HUDEP-2 (cell line): ENCODE data around the gene STUB1.

Source experiments
- DNase-seq, 76 experiments: peaks; one replicate each; lab custom pipeline; 2025; ENCODE audit not compliant: unreplicated experiment in 76 of 76; lab: John Stamatoyannopoulos, UW

STUB1 gene

DNA sequence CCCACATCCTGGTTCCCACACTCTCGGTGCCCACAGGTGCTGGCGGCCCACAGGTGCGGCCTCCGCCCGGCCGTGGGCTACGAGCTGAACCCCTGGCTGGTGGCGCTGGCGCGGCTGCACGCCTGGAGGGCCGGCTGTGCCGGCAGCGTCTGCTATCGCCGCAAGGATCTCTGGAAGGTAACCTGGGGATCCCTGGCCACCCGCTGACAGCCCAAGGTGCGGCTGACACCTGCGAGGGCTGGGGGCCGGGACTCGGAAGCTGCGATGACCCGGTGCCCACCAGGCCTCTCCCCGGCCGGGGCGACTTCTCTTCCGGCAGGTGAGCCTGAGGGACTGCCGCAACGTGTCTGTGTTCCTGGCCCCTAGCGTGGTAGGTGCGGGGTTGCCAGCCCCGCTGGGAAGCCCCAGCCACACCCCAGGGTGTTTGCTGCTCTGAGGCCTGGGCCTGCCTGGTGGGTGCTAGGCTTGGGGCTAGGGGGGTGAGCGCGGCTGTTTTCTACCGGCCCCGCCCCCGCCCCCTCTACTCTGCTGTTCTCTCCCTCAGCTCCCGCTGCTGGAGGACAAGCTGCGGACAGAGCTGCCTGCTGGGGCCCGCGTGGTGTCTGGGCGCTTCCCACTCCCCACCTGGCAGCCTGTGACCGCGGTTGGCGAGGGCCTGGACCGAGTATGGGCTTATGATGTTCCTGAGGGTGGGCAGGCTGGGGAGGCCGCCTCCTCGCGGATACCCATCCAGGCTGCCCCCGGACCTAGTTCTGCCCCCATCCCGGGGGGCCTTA lies 41.7 kb downstream of the STUB1 start:
- DNase-seq: no peak

DNA sequence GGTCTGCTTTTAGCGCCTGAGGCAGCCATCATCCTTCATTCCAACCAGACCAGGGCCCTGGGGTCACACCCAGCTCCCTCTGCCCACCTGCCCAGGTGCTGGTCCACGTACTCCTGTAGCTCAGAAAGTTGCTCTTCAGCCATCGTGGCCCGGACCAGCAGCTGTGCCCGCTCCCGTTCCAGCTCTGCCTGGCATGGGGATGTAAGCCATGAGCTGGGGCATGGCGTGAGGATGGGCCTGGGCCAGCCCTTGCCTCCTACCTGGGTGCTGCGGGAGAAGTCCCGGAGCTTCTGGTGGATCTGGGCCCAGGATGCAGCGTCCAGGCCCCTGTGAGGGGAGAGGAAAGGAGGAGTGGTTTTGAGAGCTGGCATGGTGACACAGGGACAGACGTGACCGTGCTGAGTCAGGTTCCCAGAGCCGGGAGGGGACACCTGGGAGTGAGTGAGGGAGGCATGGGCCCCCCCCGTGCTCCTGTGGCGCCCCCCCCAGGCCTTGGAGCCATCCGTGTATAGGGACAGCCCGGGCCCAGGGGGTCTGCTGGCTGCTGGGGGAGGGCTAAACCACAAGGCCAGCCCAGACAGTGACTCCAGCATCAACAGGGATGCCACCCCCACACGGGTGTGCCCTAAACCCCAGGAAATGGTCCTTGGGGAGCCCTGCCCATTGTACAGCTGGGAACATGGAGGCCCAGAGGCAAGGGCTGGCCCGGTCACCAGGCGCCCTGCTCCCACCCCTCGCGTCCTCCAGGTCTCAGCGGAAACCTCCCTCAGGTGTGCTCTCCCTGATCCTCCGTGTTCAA lies 42.8 kb downstream of the STUB1 start:
- peak in 1 of 76 experiments; percentile 27 for DNase-seq

DNA sequence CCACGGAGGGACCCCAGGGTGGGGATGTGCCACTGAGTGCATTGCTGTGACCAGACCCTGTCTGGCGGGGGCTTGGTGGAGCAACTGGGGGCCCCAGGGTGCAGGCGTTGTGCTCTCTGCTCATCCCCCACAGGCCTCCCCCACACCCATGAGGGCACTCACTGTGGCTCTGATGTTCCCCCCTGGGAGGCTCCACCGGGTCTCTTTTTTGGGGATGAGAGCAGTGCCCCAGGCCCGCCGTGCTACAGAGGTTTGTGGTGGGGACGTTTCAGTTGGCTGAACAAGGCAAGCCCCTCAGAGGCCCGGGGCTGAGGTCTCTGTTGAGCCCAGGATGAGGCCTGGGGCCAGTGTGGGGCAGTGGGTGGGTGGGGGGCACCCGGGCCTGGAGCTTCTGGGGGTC lies 43.5 kb downstream of the STUB1 start:
- no peak for DNase-seq

DNA sequence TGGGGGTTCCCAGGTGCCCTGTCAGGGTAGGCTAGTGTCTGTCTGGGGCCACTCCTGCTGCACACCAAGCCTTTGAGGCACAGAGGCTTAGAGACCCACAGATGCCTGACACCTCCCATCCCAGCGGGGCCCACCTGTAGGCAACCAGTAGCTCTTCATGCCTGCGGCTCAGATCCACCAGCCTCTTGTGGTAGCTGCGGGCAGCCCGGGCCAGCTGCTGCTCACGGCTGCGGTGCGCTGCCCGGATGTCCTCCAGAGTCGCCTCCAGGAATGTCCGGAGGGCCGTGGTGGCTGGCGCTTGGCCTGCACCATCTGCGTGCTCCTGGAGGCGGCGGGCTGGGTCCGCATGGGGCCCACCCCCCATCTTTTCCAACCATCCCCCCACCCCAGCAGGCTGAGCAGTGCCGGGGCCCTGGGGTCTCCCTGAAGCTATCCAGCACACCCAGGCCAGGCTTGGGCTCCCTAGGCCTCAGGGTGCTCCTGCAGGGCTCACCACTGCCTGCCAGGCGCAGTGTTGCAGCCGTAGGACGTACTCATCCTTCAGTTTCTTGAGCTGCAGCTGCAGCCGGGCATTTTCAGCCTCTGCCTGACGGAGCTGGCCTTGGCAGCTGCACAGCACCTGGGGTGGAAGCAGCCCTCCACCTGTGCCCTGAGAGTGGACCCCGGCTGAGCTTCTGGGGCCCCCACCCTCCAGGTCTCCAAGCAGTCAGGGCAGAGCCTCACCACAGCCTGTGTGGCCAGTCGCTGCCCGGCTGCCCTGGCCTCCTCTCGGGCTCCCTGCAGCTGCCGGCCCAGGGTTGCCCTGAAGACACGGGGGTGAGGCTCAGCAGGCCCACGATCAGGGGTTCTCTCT lies 44.2 kb downstream of the STUB1 start:
- no peak for DNase-seq

DNA sequence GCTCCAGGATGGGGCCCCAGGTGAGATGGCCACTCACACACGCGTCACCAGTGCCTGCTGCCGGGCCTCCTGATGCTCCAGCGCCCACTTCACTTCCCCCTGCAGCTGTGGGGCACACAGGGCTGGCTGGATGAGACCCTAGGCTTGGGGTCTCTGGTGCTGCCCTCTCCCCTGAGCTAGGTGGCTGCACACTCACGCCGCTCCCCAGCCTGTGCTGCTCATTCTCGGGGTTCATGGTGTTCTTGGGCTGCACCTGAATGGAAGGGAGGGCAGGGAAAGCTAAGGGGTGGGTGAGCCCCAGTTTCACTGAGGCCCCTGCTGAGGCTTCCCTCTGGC lies 44.8 kb downstream of the STUB1 start:
- DNase-seq: no peak

DNA sequence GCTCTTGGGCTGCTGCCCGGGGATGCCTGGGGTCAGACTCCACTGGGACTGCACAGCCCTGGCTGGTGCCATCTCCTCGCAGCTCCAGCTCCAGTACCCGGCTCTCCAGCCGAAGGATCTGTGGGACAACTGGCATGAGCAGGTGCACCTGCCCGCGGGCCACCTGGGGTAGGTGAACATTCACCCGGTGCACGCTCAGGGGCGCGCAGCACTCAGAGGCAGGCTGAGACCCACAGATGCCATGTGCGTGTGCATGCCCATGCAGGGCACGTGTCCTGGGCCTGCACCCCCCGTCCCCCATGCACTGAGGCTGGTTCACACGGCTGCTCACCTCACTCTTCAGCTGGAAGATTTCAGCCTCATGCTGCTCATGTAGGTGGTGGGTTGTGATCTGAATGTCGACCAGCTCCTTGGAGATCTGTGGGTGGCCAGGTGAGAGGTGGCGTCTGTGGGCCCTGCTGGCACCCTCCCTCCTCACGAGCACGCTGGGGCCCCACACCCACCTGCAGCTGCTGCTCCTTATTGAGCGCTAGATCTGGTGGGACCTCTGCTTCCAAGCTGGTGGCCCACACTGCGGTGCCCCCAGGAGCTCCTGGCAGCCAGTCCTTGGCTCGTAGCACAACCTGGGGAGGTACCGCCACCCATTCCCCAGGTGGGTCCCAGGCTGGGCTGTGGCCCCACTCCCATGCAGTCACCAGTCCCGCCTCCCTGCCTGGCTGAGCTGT lies 45.4 kb downstream of the STUB1 start:
- DNase-seq: no peak

DNA sequence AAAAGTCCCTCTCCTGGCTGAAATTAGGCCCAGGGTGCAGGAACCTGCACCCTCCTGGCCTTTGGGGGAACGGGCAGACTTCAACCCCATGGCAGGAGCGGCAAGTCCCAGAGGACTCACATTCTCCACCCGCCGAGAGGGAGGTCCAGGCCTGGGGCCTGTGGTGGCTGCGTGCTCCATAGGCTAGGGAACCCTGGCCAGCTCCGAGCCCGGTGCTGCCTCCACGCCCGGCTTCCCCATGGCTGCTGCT lies 45.9 kb downstream of the STUB1 start:
- no peak for DNase-seq

DNA sequence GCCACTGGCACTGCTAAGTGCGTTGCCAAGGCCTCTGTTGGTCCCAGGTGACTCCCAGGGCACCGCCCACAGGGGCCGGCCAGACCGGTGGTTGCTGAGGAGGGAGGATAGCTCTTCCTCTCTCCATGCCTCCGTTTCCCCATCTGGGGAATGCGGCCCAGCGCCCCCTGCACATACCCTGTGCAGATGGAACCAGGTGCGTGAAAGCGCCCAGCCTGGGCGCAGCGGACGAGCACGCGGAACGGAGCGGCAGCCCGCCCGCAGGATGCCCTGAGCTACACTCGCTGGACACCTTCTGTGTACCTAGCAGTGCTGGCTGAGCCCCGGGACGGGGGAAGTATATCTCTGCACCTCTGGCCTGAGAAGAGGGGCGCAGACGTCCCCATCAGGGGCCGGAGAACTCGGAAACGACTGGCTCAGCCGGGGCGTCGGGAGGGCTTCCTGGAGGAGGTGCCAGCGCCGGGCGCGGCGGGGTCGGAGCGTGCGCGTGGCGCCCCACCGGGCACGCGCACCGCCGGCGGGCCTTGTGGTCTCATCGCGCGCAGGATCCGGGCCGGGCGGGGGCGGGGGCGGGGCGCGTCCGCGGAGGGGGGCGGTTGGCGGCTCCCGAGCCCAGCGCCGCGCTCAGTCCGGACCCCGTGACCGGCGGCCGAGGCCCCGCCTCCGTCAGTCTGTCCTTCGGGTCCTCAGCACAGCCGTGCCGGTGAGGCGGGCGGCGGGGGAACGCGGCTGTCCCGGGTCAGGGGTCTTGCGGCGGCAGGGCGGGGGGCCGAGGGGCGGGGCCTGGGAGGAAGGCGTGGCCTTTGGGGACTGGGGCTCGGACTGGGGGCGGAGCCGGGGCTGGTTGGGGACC lies 46.5 kb downstream of the STUB1 start, which contains the start of the genes CCDC78 and HAGHL:
Gene CCDC78 (minus strand): TSS at position 6 of the 853 bp plus-strand sequence. CDS start 76 bp downstream, outside the sequence.
Gene HAGHL (plus strand): TSS at position 669 of the 853 bp plus-strand sequence. CDS start 404 bp downstream, outside the sequence.
- peak in 62 of 76 experiments; percentile 15 to 83 (median 61) for DNase-seq

DNA sequence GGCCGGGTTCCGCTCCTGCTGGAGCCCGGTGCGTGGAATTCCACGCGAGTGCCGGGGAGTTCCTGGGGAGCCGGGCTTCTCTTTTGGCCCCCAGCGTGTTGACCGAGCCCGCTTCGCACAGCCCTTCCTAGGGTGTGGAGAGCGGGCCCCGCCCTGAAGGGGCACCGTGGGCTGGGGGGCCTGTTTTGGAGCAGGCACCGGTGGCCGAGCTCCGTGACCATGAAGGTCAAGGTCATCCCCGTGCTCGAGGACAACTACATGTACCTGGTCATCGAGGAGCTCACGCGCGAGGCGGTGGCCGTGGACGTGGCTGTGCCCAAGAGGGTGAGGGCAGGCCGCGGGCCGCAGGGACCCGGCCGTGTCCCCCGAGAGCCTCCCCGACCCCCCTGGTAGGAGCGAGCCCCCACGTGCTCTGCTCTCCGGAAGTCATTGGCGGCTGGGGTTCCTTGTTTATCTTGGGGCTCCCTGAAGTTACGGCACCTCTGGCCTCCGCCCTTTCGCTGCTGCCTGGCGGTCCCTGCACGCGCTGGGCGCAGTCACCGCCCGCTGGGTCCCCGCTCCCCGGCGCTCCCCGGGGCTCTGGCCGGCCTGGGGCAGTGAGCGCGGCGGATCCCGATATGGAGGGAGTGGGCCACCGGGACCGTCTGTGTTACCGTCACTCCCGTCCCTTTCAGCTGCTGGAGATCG lies 47.2 kb downstream of the STUB1 start:
- peak in 26 of 76 experiments; percentile 7 to 63 (median 32) for DNase-seq

DNA sequence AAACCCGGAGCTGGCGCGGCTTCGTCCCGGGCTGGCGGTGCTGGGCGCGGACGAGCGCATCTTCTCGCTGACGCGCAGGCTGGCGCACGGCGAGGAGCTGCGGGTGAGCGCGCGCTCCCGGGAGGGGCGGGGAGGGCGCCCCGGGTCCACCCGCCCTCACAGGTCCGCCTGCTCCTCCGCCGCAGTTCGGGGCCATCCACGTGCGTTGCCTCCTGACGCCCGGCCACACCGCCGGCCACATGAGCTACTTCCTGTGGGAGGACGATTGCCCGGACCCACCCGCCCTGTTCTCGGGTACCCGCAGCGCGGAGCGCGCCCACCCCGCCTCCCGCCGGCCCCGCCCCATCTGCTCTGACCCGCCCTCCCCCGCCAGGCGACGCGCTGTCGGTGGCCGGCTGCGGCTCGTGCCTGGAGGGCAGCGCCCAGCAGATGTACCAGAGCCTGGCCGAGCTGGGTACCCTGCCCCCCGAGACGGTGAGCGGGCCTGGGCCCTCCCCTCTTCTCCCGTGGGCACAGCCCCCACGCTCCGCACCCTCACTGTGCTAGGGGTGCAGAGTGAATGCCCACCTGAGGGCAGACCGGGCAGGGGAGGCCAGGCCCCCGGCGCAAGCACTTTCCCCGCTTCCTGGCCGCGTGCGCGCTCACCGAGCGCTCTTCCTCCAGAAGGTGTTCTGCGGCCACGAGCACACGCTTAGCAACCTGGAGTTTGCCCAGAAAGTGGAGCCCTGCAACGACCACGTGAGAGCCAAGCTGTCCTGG lies 48.1 kb downstream of the STUB1 start:
- peak in 71 of 76 experiments; percentile 14 to 91 (median 77) for DNase-seq

DNA sequence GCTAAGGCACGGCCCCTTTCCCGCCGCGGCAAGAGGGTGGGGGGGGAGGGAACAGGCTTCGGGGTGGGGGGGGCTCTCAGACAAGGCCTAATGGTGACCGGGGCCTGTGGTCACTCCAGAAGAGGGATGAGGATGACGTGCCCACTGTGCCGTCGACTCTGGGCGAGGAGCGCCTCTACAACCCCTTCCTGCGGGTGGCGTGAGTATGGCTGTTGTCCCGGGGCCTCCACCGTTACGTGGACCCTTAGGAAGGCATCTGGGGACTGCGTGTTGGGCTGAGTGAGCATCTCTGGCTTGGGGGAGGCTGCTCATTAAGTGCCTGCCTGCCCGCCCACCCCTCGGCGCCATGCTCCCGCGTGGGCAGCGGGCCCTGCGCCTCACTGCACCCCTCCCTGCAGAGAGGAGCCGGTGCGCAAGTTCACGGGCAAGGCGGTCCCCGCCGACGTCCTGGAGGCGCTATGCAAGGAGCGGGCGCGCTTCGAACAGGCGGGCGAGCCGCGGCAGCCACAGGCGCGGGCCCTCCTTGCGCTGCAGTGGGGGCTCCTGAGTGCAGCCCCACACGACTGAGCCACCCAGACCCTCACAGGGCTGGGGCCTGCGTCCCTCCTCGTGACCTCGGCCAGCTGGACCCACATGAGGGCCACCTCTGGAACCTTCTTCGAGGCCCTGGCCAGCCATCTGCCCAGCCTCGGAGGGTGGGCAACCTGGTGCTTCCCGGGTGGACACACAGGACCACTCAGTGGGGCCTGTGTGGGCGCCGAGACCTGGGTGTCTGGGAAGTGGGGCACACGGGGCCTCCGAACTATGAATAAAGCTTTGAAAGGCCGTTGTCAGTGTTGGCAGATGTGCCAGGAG lies 48.9 kb downstream of the STUB1 start:
- no peak for DNase-seq

DNA sequence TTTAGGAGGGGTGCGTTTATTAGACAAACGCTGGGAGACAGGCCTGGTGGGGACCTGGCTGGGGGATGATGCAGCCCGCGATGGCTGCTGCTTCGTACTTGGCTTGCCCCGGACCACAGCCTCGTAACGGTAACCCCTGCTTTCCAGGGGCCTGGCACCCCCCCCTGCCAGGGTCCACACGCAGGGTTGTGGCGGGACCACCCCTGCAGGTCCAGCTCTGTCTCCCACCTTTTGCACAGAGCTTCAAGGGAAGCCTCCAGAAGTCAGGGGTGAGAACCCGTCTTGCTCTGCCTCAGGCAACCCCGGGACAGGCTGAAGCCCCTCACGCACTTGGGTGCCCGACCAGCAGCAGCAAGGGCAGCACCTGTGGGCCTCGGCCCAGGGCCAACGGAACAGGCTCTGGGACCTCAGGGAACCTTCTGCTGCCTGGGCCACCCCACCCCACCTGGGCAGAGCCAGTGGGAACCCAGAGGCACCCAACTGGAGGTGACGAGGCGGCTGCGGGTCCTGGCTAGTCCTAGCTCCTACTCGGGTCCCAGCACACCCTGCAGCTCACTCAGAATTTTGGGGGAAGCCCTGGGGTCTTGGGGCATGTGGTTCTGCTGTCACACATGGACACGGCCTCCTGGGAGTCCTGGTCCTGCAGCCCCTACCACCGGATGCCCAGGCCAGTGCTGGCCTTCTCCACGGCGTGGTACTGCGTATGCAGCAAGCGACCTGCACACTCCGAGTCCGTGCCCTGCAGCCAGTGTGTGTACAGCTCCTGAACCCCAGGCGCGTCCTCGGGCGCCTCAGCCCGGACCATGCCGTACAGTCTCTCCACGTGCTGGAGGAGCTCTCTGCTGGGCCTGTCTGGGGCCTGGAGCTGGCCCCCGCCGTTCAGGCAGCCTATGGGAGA lies 49.8 kb downstream of the STUB1 start:
- DNase-seq: no peak

DNA sequence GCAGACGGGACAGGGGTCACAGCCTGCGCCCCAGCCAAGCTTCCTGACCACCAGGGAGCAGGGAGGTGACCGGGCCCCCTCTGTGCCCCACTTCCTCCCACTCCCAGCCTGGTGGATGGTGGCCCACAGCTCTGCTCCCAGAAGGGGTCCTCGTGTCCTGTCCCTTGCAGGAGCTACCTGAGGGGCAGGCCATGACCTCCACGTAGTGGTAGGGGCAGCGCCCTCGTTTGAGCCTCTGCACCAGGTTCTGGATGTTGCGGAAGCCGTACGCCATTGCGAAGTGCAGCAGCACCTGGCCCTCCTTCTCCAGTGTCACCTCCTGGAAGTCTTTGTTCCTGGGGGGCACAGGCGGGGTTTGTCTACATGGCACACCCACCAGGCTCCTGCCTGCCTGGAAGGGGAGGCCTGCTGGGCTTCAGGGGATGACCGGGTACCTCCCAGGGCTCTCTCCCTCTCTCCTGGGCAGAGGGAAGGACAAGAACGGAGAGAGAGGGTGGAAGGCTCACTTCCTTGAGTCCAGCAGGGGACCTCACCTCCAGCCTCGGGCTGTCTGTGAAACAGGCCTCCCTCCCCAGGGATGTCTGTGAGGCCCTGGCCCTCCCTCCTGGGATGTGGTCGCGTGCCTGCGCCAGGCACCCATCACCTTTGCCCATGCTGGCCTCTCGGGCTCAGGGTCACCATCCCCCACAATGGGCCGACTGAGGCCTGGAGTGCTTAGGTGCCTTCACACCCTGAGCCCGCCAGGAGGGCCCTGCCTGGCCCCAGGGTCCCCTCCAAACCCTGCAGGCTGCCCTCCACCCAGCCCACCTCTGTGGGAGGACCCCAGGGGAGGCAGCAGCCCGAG lies 50.7 kb downstream of the STUB1 start:
- DNase-seq: no peak

DNA sequence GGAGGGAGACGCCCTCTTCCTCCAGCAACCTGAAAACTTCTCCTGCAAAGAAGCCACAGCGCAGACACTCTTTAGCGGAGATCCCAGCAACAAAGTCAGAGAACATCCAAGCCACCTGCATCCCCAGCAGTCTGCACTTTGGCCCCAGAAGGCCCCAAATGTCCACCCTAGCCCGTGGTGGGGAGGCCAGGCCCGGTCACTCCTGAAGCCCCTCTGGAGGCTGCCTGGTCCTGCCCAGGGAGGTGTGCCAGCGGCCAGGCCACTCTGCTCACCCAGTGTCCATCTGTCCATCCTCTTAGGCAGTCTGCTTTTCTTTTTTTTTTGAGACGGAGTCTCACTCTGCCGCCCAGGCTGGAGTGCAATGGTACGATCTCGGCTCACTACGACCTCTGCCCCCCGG lies 52.1 kb downstream of the STUB1 start:
- no peak for DNase-seq
